Fibroblast of skin of right quadriceps (primary cell): ENCODE results near the gene CAPN8.

Experiments used
- DNase-seq: peaks from one replicate; pipeline ENCODE4 v3.0.0-alpha.2; 2013

Gene CAPN8

GRCh38 chr1:223653431-223653830, 12.1 kb downstream of the CAPN8 start:
- no peak for DNase-seq

GRCh38 chr1:223653015-223653414, 12.5 kb downstream of the CAPN8 start:
- DNase-seq, result no peak

GRCh38 chr1:223652436-223652941, 13.0 kb downstream of the CAPN8 start:
- DNase-seq, result no peak

- no peak for DNase-seq
Measured at GRCh38 chr1:223651291-223651991, 14.1 kb downstream of the CAPN8 start.

- DNase-seq, result no peak
Measured at GRCh38 chr1:223650465-223650864, 15.0 kb downstream of the CAPN8 start.

- DNase-seq, result no peak
Measured at GRCh38 chr1:223649222-223649621, 16.3 kb downstream of the CAPN8 start.

GRCh38 chr1:223647249-223647648, 18.3 kb downstream of the CAPN8 start:
- no peak for DNase-seq

- no peak for DNase-seq
Measured at GRCh38 chr1:223645903-223646302, 19.6 kb downstream of the CAPN8 start.

- DNase-seq, result no peak
Measured at GRCh38 chr1:223642237-223642636, 23.3 kb downstream of the CAPN8 start.

GRCh38 chr1:223641523-223642039, 23.9 kb downstream of the CAPN8 start:
- no peak for DNase-seq

- no peak for DNase-seq
Measured at GRCh38 chr1:223639331-223639749, 26.2 kb downstream of the CAPN8 start.

- no peak for DNase-seq
Measured at GRCh38 chr1:223635236-223635635, 30.3 kb downstream of the CAPN8 start.

GRCh38 chr1:223634423-223634822, 31.1 kb downstream of the CAPN8 start:
- no peak for DNase-seq

- no peak for DNase-seq
Measured at GRCh38 chr1:223631956-223632355, 33.5 kb downstream of the CAPN8 start.

GRCh38 chr1:223631473-223631872, 34.0 kb downstream of the CAPN8 start:
- no peak for DNase-seq

- DNase-seq, result no peak
Measured at GRCh38 chr1:223629126-223629457, 36.4 kb downstream of the CAPN8 start.

GRCh38 chr1:223628233-223629125, 37.0 kb downstream of the CAPN8 start:
- DNase-seq, result peak; percentile 33

GRCh38 chr1:223622132-223622842, 43.2 kb downstream of the CAPN8 start:
- DNase-seq, result no peak

GRCh38 chr1:223621312-223621734, 44.2 kb downstream of the CAPN8 start:
- no peak for DNase-seq

GRCh38 chr1:223620297-223620897, 45.1 kb downstream of the CAPN8 start:
- DNase-seq, result no peak

- DNase-seq, result no peak
Measured at GRCh38 chr1:223618680-223619079, 46.8 kb downstream of the CAPN8 start.

- no peak for DNase-seq
Measured at GRCh38 chr1:223617323-223618070, 48.0 kb downstream of the CAPN8 start.
